H1 (cell line): ENCODE results near the gene MORN4.
A peak's percentile ranks its signal among the peaks of the same experiment; 100 is the strongest.

Experiments
- CREB1 ChIP-seq: IDR thresholded peaks from 2 replicates; pipeline ENCODE4 v1.6.1; 2012; ENCODE audit warnings: inconsistent platforms
- CTCF ChIP-seq, 3 experiments: IDR thresholded peaks; 1 replicate in 2 of 3; 2 replicates in 1 of 3; pipeline versions ENCODE4 v1.5.1 to v1.6.1; 2011; ENCODE audit warnings: low read length in 3 of 3, mild to moderate bottlenecking in 3 of 3, inconsistent platforms in 2 of 3, low read depth in 1 of 3, moderate library complexity in 1 of 3; ENCODE audit not compliant: insufficient read depth in 1 of 3; ENCODE audit errors: control extremely low read depth in 1 of 3
- EZH2 ChIP-seq: fragments of 200-600 bp; sonication (generic); IDR thresholded peaks from 2 replicates; pipeline ENCODE4 v1.7.1; 2012; ENCODE audit warnings: low read depth, mild to moderate bottlenecking, moderate library complexity, low read length, inconsistent platforms; ENCODE audit not compliant: severe bottlenecking
- POLR2A ChIP-seq, 2 experiments: IDR thresholded peaks; 1 replicate in 1 of 2; 2 replicates in 1 of 2; pipeline ENCODE4 v1.6.1; 2011; ENCODE audit warnings: low read depth in 2 of 2, low read length in 2 of 2, mild to moderate bottlenecking in 2 of 2; ENCODE audit errors: control extremely low read depth in 1 of 2
- RAD21 ChIP-seq, 2 experiments: IDR thresholded peaks in 1 of 2; conservative IDR thresholded peaks in 1 of 2; 2 replicates each; pipeline ENCODE4 v1.6.1; 2011; ENCODE audit warnings: low read depth in 2 of 2, low read length in 2 of 2, improper control_type of control experiment in 1 of 2, inconsistent platforms in 1 of 2, mild to moderate bottlenecking in 1 of 2, moderate library complexity in 1 of 2
- TBP ChIP-seq: IDR thresholded peaks from 2 replicates; pipeline ENCODE4 v1.6.1; 2011; ENCODE audit warnings: low read depth, low read length, improper control_type of control experiment
- YY1 ChIP-seq: IDR thresholded peaks from 2 replicates; pipeline ENCODE4 v1.6.1; 2011; ENCODE audit warnings: low read depth, mild to moderate bottlenecking, low read length

GRCh38 chr10:97633921-97634320 lies 621 bp upstream of the MORN4 start:
- TF ChIP-seq CREB1 = no peak
- no peak for TF ChIP-seq EZH2
- TF ChIP-seq TBP = no peak
- peak in 2 of 3 experiments; percentile 8 to 26; a peak in 2 of 4 replicates for TF ChIP-seq CTCF (IDR thresholded peaks at IDR 0.05; ENCODE audit: control extremely low read depth in 1 of 3, insufficient read depth in 1 of 3, low read depth in 1 of 3, low read length in 3 of 3)
- TF ChIP-seq YY1 = no peak
- no peak for TF ChIP-seq POLR2A (IDR thresholded peaks at IDR 0.05; ENCODE audit: control extremely low read depth in 1 of 2, low read depth in 2 of 2, low read length in 2 of 2)
- TF ChIP-seq RAD21 (IDR thresholded peaks at IDR 0.05 in 1 of 2, conservative IDR thresholded peaks at IDR 0.05 in 1 of 2; ENCODE audit: low read depth in 2 of 2, low read length in 2 of 2) = no peak
